Dermis microvascular lymphatic vessel endothelial cell (primary cell): Measurements from ENCODE around the gene RGSL1. TPM values are rescaled to one million over a fixed set of nuclear protein-coding genes. Genes with fewer than 3 reads are reported as not detected.
A peak's percentile ranks its signal among the peaks of the same experiment; 100 is the strongest.
"Not testable (repeated sequence)": the region's sequence is repeated elsewhere in the genome, so short reads cannot be mapped to it uniquely, and the experiment has no call there.

Experiments
- DNase-seq, 2 donors: peaks; one replicate each; pipeline versions ENCODE4 v3.0.0 to v3.0.0-alpha.2; 2010; ENCODE audit warnings: low read depth in 2 of 2
- total RNA-seq: library from RNA; depleted of rRNA; stranded (reverse); fragments of >200 nt; gene quantifications from 2 replicates; pipeline ENCODE4 v1.2.1, GENCODE V29; 2014

The RGSL1 gene
- total RNA-seq, 1 donor from 2014 or later: not detected

DNA sequence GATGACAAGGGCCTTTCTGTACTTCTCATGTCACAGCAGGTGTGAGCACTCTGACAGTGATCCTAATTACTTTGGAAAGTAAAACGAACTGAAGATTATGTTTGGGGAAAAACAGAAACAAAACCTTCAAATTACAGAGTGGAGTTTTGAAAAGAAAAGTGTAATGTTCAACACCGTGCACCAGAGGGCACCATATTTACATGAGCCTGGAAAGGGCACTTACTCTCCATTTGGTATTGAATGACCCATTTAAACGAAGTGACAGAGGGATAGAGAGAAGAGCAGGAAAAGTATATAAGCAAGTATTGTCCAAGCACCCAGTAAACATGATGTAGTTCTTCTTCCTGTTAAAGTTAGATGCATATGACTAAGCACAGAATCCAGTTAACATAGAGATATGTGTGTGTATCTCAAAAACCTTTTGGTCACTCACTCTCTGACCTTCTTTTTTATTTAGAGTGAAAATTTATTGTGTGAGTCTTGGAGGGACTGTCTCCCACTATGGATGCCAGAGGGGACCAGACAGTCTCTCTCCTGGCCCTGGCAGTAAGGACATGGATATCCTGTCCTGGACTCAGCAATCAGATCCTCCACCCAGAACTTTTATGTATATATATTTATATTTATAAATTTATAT lies 3.8 kb upstream of the RGSL1 start:
- peak; percentile 10 to 37 for DNase-seq

DNA sequence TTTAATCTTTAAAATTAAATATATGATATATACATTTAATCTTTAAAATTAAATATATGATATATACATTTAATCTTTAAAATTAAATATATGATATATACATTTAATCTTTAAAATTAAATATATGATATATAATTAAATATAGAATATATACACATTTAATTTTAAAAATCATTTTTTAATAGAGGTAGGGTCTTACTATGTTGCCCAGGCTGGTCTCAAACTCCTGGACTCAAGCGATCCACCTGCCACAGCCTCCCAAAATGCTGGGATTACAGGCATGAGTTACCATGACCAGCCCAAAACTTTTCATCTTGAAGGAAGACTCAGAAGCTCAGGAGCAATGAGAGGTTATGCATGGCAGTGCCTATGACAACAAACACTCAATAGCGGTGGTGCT lies 2.8 kb upstream of the RGSL1 start:
- not testable (repeated sequence) for DNase-seq

DNA sequence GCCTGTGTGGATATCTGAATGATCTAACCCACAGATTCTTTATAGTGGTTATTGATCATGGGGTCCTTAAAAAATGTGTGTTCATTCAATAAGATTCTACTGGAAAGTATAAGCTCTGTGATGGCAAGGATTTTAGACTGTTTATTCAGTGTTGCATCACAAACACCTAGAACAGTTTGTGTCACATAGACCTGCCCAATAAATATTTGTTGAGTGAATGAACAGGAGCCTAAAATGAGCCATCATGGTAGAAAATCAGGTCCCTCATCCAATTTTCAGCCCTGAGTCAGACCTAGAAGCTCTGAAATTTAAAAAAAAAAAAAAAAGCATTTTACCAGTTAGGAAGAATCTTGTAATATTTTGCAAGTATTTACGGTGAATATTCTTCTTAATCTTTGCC lies 2.3 kb upstream of the RGSL1 start:
- no peak for DNase-seq

DNA sequence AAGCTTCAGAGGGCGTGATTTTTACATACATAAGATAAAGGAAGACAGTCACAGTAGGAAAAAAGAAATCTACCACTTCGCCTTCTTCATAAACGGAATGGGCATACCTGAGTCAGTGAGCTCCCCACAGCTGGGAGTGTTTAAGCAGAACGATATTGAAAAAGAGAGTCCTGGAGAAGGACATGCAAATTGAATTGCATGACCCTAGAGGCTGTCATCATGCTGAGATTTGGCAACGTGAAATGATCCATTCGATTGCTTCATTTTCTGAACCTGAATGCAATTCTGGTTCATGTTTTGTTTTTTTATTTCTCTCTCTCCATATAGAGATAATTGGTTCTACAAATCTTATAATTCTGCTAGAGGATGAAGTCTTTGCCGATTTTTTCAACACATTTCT lies 3.7 kb downstream of the RGSL1 start:
- DNase-seq: no peak

DNA sequence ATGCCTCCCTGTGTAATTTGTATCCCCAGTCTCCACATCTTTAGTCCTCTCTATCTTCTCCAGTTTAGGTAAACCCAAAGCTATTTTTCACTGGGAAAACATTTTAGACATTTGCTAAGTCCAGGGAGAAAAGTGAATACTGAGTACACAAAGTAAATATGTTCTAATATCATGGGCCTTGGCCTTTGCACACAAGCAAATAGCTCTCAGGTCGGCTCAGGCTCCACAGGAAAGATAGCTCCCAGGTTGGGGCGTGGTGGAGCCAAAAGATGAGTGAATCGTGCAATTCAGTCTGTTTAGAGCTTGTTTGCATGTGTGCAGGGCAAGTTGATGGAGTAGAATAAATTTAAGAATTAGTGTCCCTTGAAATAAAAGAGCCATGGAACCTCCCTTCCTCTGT lies 7.9 kb downstream of the RGSL1 start:
- DNase-seq: no peak

DNA sequence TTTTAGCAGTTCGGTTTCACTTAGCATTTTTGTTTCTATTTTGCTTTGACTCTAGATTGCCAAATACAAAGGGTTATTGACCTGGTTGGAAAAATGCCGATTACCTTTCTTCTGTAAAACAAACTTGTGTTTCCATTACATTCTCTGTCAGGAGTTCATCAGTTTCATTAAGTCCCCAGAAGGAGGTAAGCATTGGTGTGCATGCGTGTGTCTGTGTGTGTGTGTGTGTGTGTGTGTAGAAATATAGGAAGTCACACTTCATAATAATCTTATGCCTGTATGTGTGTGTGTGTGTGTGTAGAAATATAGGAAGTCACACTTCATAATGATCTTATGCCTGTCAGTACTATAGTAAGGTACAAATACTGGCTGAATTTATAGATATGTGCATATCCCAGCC lies 10.0 kb downstream of the RGSL1 start:
- no peak for DNase-seq

DNA sequence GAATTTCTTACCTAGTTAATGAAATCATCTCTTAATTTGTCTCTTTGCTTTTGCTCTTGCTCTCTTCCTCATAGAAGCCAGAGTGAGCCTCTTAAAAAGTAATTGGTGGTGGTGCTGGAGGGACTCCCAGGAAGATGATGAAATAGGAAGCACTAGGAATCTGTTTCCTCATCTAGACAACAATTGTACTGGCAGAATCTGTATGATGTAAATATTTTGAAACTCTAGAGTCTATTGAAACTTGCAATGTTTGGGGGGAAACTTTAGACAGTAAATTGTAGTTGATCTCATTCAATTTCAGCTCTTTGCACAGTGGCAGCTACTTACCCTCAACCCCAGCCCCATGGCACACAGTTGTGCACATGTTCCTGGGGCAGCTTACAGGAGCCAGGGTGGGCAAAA lies 10.6 kb downstream of the RGSL1 start:
- no peak for DNase-seq

DNA sequence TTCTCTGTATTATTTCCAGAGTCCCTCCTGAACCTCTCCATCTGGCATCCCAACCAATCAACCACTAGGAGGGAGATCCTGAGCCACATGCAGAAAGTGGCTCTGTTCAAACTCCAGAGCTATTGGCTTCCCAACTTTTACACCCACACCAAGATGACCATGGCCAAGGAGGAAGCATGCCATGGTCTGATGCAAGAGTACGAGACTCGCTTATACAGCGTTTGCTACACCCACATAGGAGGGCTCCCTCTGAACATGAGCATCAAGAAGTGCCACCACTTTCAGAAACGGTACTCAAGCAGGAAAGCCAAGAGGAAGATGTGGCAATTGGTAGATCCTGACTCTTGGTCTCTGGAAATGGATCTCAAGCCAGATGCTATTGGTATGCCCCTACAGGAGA lies 23.6 kb downstream of the RGSL1 start:
- DNase-seq: no peak

DNA sequence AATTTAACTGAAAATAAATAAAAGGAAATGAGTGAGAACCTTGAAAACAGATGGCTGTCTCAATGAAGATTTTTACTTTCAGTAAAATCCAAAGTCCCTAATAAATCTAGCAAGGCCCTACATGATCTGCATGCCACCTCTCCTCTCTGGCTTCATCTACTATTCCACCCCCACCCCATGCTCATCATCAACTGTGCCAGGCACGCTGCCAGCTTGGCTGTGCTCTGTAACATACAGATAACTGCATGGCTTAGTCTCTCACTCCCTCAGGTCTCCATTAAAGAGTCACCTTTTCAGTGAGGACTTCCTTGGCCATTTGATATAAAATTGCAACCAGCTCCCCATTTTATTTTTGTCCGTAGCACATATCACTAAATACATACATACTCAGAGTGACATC lies 26.7 kb downstream of the RGSL1 start:
- no peak for DNase-seq

DNA sequence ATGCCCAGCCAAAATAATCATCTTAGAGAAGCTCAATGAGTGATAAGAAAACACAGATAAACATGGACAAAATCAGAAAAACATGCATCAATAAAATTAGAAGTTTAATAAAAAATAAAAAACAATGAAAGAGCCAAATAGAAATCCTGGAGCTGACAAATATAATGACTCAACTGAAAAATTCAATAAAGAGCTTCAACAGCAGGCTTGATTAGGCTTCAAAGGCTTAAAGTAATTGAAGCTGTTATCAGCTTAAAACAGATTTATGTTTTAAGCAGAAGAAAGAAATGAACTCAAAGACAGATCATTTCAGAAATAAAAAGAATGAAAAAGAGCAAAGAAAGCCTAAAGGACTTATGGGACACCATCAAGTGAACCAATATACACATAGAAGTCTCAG lies 28.3 kb downstream of the RGSL1 start:
- no peak for DNase-seq

DNA sequence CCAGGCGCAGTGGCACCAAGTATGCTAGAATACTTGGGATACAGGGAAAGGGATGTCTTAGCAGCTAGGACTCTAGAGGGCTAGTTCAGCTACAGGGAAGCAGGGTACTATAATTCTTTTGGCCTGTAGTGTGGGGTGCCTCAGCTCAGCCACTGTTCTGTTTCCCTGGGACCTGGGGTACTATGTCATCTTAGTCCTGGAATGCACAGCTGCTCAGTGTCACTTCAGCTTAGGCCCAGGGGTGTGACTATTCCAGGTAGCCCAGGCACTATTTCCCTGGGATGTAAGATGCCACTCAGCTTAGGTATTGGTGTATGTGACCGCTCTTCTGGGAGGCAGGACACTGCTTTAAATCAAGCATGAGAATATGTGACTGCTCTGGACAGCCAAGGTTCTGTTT lies 34.1 kb downstream of the RGSL1 start:
- no peak for DNase-seq

DNA sequence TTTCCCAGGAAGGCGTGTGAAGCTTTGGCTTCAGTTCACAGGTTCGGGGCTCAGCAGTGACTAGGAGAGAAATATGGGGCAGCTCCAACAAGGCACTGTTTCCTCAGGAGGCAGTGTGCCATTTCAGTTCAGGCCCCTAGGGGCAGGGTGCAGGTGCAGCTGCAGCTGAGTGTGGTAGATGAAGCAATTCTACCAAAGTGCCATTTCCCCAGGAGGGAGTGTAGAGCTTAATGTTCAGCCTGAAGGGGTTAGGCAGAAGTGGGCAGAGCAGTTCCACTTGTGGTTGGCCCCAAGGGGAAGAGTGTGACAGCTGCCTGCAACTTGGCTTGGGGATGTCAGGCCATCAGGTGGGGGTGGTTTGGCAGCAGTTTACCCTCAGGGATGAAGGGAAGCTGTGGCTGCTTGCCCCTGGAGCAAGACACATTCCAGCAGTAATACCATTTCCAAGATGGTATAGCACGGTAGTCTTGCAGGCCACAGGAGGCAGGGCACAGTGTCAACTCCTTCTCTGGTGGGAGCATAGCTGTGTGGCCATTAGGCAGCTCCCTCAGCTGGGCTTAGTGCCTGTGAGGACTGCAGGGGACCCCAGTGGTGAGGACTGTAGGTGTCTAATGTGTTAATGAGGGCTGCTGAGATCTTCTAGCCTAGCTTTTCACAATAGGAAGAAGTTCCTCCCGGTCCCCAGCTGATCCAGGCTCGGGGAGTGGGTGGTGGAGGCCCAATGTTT lies 34.7 kb downstream of the RGSL1 start:
- DNase-seq: no peak

DNA sequence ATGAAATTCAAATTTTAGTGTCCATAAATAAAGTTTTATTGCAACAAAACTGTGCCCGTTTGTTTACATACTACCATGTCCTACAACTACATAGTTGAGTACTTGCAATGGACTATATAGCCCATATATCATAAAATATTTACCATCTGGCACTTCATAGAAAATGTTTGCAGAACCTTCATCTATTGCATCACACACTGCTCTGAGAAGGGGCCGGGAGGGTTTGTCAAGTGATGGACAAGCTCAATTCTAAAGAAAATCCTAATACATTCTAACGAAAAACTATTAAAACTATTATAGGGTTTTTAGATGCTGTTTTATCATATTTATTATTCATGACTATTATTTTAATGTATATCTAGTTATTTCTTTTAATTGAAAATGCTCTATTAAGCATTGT lies 35.9 kb downstream of the RGSL1 start:
- no peak for DNase-seq

DNA sequence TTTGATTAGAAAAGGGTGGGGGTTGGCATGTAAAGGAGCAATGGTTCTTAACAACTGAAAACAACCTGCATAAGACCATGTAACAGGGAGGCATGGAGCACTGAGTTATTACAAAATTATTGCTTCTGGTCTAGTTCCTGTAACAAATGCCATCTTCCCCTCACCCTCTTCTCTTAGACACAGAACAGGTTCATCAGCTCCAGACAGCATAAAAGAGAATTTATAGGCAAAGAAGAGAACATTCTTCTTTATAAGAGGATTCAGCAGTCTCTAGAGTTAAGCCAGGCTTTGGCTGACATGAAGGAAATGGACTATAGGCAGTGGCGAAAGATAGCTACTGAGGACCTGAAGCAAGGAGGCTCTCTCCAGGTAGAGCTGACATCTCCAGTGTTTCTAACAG lies 38.9 kb downstream of the RGSL1 start:
- no peak for DNase-seq

DNA sequence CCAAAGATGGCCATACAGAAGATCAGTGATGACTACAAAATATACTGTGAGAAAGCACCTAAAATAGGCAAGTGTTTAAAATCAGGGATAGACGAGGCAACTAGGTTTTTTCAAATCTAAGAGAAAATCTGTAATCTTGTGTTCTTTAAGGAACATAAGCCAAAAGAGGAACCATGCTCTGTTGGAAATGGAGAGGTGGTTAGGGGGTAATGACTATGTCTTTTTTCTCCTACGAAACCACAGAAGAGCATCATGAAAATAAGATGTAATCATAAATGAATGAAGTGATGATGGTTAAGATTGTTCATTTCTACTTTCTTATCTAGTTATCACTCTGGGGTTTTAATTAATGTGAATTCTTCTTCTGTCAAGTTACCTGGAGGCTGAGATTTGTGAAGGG lies 43.1 kb downstream of the RGSL1 start:
- DNase-seq: no peak

DNA sequence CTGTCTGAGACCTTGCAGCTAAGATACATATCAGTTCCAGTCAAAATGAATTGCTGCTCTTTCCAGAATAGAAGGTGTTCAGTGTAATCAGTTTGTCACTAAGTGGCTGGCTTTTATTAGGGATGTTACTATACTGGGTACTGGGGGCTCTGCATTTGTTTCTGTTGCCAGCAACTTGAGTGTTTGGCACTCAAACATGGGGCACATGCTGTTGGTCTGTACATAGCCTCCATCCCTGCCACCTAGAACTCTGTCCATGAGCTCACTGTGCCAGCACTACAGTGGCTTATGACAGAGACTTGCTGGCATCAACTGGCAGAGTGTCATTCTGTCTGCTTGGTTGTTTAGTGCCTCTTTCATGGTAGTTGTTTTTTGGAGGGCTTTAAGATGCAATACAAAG lies 45.1 kb downstream of the RGSL1 start:
- DNase-seq: no peak

DNA sequence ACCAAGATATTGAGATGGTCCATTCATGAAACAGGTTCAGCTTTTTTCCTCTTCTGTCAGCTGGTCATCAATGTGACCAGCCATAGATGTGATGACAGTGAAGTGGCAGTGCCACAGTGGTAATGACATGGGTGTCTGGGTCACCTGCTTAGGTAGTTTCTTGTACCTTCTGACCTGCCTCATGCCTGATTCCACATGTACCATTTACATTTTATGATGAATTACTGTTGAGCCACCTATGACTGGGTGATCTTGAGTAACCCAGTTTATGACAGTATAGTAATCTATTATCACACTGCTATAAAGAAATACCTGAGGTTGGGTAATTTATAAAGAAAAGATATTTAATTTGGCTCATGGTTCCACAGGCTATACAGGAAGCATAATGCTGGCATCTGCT lies 45.7 kb downstream of the RGSL1 start:
- no peak for DNase-seq

DNA sequence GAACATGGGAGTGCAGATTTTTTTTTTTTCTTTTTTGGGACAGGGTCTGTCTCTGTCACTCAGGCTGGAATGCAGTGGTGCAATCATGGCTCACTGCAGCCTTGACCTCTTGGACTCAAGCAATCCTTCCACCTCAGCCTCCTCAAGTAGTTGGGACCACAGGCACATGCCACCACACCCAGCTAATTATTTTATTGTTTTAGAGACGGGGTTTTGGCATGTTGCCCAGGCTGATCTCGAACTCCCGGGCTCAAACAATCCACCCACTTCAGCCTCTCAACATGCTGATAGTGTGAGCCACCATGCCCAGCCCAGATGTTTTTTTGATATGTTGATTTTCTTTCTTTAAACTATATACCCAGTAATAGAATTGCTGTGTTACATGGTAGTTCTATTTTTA lies 57.7 kb downstream of the RGSL1 start:
- DNase-seq: no peak

DNA sequence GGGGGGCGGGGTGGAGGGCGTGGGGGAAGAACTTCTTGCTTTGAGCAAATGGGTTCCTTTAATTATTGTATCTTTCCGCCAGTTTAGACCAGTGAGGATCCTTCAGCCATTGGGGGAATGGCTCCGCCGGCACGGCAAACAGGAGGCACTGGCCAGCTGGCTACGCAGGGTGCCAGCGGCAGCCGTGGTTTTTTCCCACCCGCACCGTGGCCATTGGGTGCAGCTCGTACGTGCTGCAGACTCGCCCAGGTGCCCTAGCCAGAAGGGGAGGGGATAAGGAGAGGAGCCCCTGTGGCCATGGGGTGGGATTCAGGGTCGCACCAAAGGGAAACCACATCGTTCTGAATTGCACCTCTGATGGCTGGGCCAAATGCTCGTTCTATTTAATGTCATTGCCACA lies 65.6 kb downstream of the RGSL1 start:
- no peak for DNase-seq

DNA sequence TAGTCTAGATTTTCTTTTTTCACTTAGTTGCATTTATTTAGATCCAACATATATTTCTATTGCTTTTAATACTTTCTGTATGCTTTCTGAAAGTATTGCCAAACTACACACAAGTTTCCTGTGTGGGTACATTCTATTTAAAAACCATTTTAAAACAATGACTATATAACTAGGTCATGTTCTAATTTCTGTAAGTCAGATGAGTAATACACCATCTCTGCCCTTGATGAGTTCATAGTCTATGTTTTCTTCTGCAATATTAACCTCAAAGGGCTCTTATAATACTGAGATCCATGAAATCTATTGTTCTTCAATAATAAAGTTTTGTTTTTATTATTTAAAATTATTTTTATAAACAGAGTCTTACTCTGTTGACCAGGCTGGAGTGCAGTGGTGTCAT lies 70.8 kb downstream of the RGSL1 start:
- DNase-seq: no peak

DNA sequence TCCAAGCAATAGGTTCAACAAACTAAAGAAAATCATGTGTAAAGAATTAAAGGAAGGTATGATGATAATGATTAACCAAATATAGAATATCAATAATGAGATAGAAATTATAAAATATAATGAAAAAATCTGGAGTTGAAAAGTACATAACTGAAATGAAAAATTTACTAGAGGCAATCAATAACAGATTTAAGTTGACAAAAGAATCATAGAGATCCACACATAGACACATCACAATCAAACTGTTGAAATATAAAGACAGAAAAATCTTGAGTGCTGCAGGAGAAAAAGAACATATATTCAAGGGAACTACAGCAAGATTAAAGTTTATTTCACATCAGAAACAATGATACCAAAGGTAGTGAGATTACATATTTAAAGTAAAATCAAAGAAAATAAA lies 75.4 kb downstream of the RGSL1 start:
- DNase-seq: no peak

DNA sequence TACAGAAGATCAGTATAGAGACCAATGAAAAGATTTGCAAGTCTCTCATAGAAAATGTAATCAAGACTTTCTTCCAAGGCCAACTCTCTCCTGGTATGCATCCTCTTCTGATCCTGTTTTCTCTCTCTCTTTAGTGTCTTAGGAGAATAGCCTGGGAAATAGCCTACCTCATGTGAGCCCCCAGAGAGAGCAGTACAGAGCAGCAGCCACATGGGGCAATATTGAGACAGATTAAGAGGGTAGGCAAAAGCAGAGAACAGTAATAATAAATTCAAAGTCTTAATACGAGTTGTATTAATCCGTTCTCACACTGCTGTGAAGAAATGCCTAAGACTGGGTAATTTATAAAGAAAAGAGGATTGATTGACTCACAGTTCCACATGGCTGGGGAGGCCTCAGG lies 77.7 kb downstream of the RGSL1 start:
- DNase-seq: no peak

DNA sequence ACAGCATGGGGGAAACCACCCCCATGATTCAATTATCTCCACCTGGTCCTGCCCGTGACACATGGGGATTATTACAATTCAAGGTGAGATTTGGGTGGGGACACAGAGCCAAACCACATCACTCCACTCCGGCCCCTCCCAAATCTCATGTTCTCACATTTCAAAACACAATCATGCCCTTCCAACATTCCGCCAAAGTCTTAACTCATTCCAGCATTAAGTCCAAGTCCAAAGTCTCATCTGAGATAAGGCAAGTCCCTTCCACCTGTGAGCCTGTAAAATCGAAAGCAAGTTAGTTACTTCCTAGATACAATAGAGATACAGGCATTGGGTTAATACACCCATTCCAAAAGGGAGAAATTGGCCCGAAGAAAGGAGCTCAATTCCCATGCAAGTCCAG lies 78.3 kb downstream of the RGSL1 start:
- not testable (repeated sequence) for DNase-seq

DNA sequence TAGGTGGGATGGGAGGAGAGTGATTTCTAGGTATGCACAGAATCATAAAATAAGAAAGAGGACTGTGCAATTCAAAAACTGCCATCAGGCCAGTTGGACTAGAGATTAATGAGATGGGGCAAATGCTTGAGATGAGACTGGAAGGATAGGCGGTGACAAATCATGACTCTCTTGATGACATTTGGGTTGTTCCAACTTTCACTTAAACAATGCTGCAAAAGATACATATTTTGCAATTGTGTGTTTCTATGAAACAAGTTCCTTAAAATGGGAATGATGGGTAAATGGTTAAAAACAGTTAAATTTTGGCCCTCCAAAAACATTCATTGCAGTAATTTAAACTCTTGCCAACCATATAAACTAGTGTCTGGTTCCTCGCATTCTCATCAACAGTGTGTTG lies 84.0 kb downstream of the RGSL1 start:
- no peak for DNase-seq
